Neural progenitor cell (in vitro differentiated cells): ENCODE measurements around the gene DISC1.

Source experiments
- CTCF ChIP-seq: fragments of 200-600 bp; sonication (generic); IDR thresholded peaks from 2 replicates; pipeline ENCODE4 v1.5.1; 2017; ENCODE audit warnings: antibody characterized with exemption, mild to moderate bottlenecking
- EZH2 ChIP-seq: fragments of 200-600 bp; sonication (generic); IDR thresholded peaks from 2 replicates; pipeline ENCODE4 v1.6.1; 2017; ENCODE audit warnings: antibody characterized with exemption, mild to moderate bottlenecking, moderate library complexity
- EZH2phosphoT487 ChIP-seq: fragments of 200-600 bp; sonication (generic); IDR thresholded peaks from 2 replicates; pipeline ENCODE4 v1.6.1; 2017; ENCODE audit warnings: antibody characterized with exemption

- TF ChIP-seq CTCF (no peak), EZH2 (no peak), EZH2phosphoT487 (no peak)
Observed at GRCh38 chr1:231707407-231707806, 80.8 kb downstream of the DISC1 start.
